Omental fat pad (tissue), 4 donors: ENCODE measurements around the gene MEGF11. TPM values are rescaled to one million over a fixed set of nuclear protein-coding genes. Genes with fewer than 3 reads are reported as not detected.
"Not testable (repeated sequence)": the region's sequence is repeated elsewhere in the genome, so short reads cannot be mapped to it uniquely, and the experiment has no call there.

Experiments used
- ATAC-seq: fragments of 150-250 bp; one replicate; pipeline ENCODE4 v1.9.1; 2016; ENCODE audit warnings: mild to moderate bottlenecking, moderate library complexity; ENCODE audit not compliant: low FRiP score
- DNase-seq: peaks from one replicate; pipeline ENCODE4 v3.0.0-alpha.2; 2019; ENCODE audit warnings: low spot score
- CTCF ChIP-seq, 3 donors: fragments of 450-650 bp; IDR thresholded peaks; one replicate each; pipeline ENCODE4 v1.5.1; 2016 to 2017; ENCODE audit warnings: antibody characterized with exemption in 3 of 3, mild to moderate bottlenecking in 3 of 3, moderate library complexity in 2 of 3
- total RNA-seq, 4 donors: library from RNA; depleted of rRNA; stranded (reverse); fragments of >200 nt; gene quantifications; one replicate each; pipeline ENCODE4 v1.1.0, GENCODE V29; 2016

MEGF11 gene
- total RNA-seq, 4 donors from 2014 or later: 0.47 TPM; not detected in 3

- DNase-seq (peak; percentile 25), ATAC-seq (peak; percentile 68)
Measured at GRCh38 chr15:65980824-65981456, 272.6 kb downstream of the MEGF11 start.

GRCh38 chr15:65979837-65980236 lies 273.7 kb downstream of the MEGF11 start:
- ATAC-seq (no peak), DNase-seq (no peak)
- no peak for TF ChIP-seq CTCF (IDR thresholded peaks at IDR 0.05)

More at GRCh38 chr15:65980824-65981456, 272.6 kb downstream of the MEGF11 start:
- no peak for TF ChIP-seq CTCF (IDR thresholded peaks at IDR 0.05)

GRCh38 chr15:65979316-65979715 lies 274.2 kb downstream of the MEGF11 start:
- no peak for TF ChIP-seq CTCF (IDR thresholded peaks at IDR 0.05)
- DNase-seq: no peak
- ATAC-seq: no peak

GRCh38 chr15:65978110-65978509 lies 275.4 kb downstream of the MEGF11 start:
- ATAC-seq (no peak), DNase-seq (no peak)
- TF ChIP-seq CTCF (IDR thresholded peaks at IDR 0.05): no peak

GRCh38 chr15:65976196-65976595 lies 277.4 kb downstream of the MEGF11 start:
- not testable (repeated sequence) for DNase-seq, ATAC-seq

- DNase-seq (no peak), ATAC-seq (no peak)
- no peak for TF ChIP-seq CTCF (IDR thresholded peaks at IDR 0.05)
Measured at GRCh38 chr15:65971741-65971995, 281.9 kb downstream of the MEGF11 start.

GRCh38 chr15:65970937-65971740 lies 282.4 kb downstream of the MEGF11 start:
- ATAC-seq: no peak
- TF ChIP-seq CTCF (IDR thresholded peaks at IDR 0.05): no peak

More at GRCh38 chr15:65970937-65971740, 282.4 kb downstream of the MEGF11 start:
- DNase-seq: no peak
